ENCODE data around the gene GRIA1. TPM values are rescaled to one million over a fixed set of nuclear protein-coding genes. Genes with fewer than 3 reads are reported as not detected.

The GRIA1 gene
- total RNA-seq, 2 donors from 2014 or later = 1.2 TPM; not detected in 1

GRCh38 chr5:153537207-153537606, 46.7 kb downstream of the GRIA1 start:
- H3K9me3 Mint-ChIP-seq = no peaks in the 10 kb centered on the region
- DNase-seq = no peak
- no peak for TF ChIP-seq CTCF (conservative IDR thresholded peaks at IDR 0.05)
- peaks cover 20% of the 10 kb centered on the region for H3K4me1 Mint-ChIP-seq
- no peak overlapping the region for H3K4me3 Mint-ChIP-seq
- no peaks in the 10 kb centered on the region for H3K36me3 Mint-ChIP-seq (ENCODE audit: low read depth)
- Histone ChIP-seq H3K4me3 (ENCODE audit: low read length) (no peak overlapping the region), H3K9ac (ENCODE audit: extremely low read depth, low read length, poor library complexity, severe bottlenecking) (no peak overlapping the region), H3K27me3 (ENCODE audit: control insufficient read depth, insufficient read depth, low read length, poor library complexity, severe bottlenecking) (peaks cover 18% of the 10 kb centered on the region), H3K27ac (ENCODE audit: low read depth, low read length) (no peak overlapping the region), H3K9me3 (ENCODE audit: control insufficient read depth, low read length) (no peaks in the 10 kb centered on the region), H3K36me3 (ENCODE audit: control insufficient read depth, insufficient read depth, low read length) (no peaks in the 10 kb centered on the region), H3K4me1 (ENCODE audit: control insufficient read depth, insufficient read depth, low read length) (peaks cover 27% of the 10 kb centered on the region)
- 85 to 100% methylated on average over 1 to 8 of the region's 8 CpGs for WGBS, 2 experiments (ENCODE audit: insufficient coverage in 1 of 2, insufficient read length in 1 of 2)
- no peak overlapping the region for H3K27ac Mint-ChIP-seq
- H3K27me3 Mint-ChIP-seq (ENCODE audit: insufficient read depth) = peaks cover under 1% of the 10 kb centered on the region

- no peak overlapping the region for H3K4me3 Mint-ChIP-seq
- Histone ChIP-seq H3K9ac (ENCODE audit: extremely low read depth, low read length, poor library complexity, severe bottlenecking) (no peak overlapping the region), H3K4me1 (ENCODE audit: control insufficient read depth, insufficient read depth, low read length) (peaks cover 11% of the 10 kb centered on the region), H3K27me3 (ENCODE audit: control insufficient read depth, insufficient read depth, low read length, poor library complexity, severe bottlenecking) (peaks cover 18% of the 10 kb centered on the region), H3K36me3 (ENCODE audit: control insufficient read depth, insufficient read depth, low read length) (no peaks in the 10 kb centered on the region), H3K4me3 (ENCODE audit: low read length) (no peak overlapping the region), H3K27ac (ENCODE audit: low read depth, low read length) (no peak overlapping the region), H3K9me3 (ENCODE audit: control insufficient read depth, low read length) (peaks cover 10% of the 10 kb centered on the region)
- H3K4me1 Mint-ChIP-seq = peaks cover 4% of the 10 kb centered on the region
- no peak for TF ChIP-seq CTCF (conservative IDR thresholded peaks at IDR 0.05)
- no peaks in the 10 kb centered on the region for H3K36me3 Mint-ChIP-seq (ENCODE audit: low read depth)
- WGBS, 2 experiments (ENCODE audit: insufficient coverage in 1 of 2, insufficient read length in 1 of 2) = 33 to 77% methylated on average over 1 to 4 of the region's 4 CpGs
- no peak overlapping the region for H3K27ac Mint-ChIP-seq
- peaks cover 7% of the 10 kb centered on the region for H3K9me3 Mint-ChIP-seq
- no peak for DNase-seq
- H3K27me3 Mint-ChIP-seq (ENCODE audit: insufficient read depth) = no peaks in the 10 kb centered on the region
These were observed 49.5 kb downstream of the GRIA1 start for GRCh38 chr5:153539983-153540382.

GRCh38 chr5:153542536-153542935, 52.1 kb downstream of the GRIA1 start:
- WGBS, 2 experiments (ENCODE audit: insufficient coverage in 1 of 2, insufficient read length in 1 of 2) = no CpG with 5 or more reads among the region's 1 CpG

More at GRCh38 chr5:153542536-153542935, 52.1 kb downstream of the GRIA1 start:
- no peak overlapping the region for H3K27ac ChIP-seq (ENCODE audit: low read depth, low read length)
- peaks cover 3% of the 10 kb centered on the region for H3K4me1 ChIP-seq (ENCODE audit: control insufficient read depth, insufficient read depth, low read length)
- no peak for TF ChIP-seq CTCF (conservative IDR thresholded peaks at IDR 0.05)
- H3K4me3 Mint-ChIP-seq = no peak overlapping the region
- H3K27me3 ChIP-seq (ENCODE audit: control insufficient read depth, insufficient read depth, low read length, poor library complexity, severe bottlenecking) = peaks cover 10% of the 10 kb centered on the region
- DNase-seq = no peak
- no peak overlapping the region for H3K27ac Mint-ChIP-seq
- no peak overlapping the region for H3K4me3 ChIP-seq (ENCODE audit: low read length)
- no peaks in the 10 kb centered on the region for H3K27me3 Mint-ChIP-seq (ENCODE audit: insufficient read depth)
- no peaks in the 10 kb centered on the region for H3K36me3 Mint-ChIP-seq (ENCODE audit: low read depth)
- H3K9me3 ChIP-seq (ENCODE audit: control insufficient read depth, low read length) = peaks cover 10% of the 10 kb centered on the region
- H3K36me3 ChIP-seq (ENCODE audit: control insufficient read depth, insufficient read depth, low read length) = no peaks in the 10 kb centered on the region
- H3K9me3 Mint-ChIP-seq = peaks cover 7% of the 10 kb centered on the region
- H3K4me1 Mint-ChIP-seq = peaks cover 4% of the 10 kb centered on the region
- H3K9ac ChIP-seq (ENCODE audit: extremely low read depth, low read length, poor library complexity, severe bottlenecking) = no peak overlapping the region

Measured in endodermal cell (in vitro differentiated cells).